WTC11 (cell line): Measurements from ENCODE around the gene VAMP2. TPM values are rescaled to one million over a fixed set of nuclear protein-coding genes. Genes with fewer than 3 reads are reported as not detected.

Experiments
- ATAC-seq: fragments of 200-7000 bp; cut with Tn5 transposase; 2 replicates; pipeline ENCODE4 v1.10.0; 2021; ENCODE audit warnings: mild to moderate bottlenecking, moderate library complexity
- CTCF ChIA-PET: fragments of 300-600 bp; sonication (Branson Sonifier 250); formaldehyde crosslinking; loops from one replicate; lab custom pipeline; 2021; ENCODE audit warnings: antibody characterized with exemption; lab: Charles Lee
- POLR2A ChIA-PET: fragments of 350-600 bp; sonication (Branson Sonifier 250); formaldehyde crosslinking; loops from one replicate; lab custom pipeline; 2021; ENCODE audit warnings: antibody characterized with exemption; lab: Charles Lee
- DNase-seq: peaks from one replicate; pipeline ENCODE4 v3.0.0; 2021; ENCODE audit warnings: low spot score
- H3K27ac Mint-ChIP-seq: 2 replicates; pipeline ENCODE4 v1.8.0; 2021; ENCODE audit warnings: mixed read lengths
- H3K27me3 Mint-ChIP-seq: 2 replicates; pipeline ENCODE4 v1.8.0; 2021; ENCODE audit warnings: low read depth, mild to moderate bottlenecking, moderate library complexity, mixed read lengths
- H3K36me3 Mint-ChIP-seq: 2 replicates; pipeline ENCODE4 v1.8.0; 2021; ENCODE audit warnings: mixed read lengths
- H3K4me1 Mint-ChIP-seq: 2 replicates; pipeline ENCODE4 v1.8.0; 2022; ENCODE audit warnings: mixed read lengths
- H3K4me3 Mint-ChIP-seq: 2 replicates; pipeline ENCODE4 v1.8.0; 2021; ENCODE audit warnings: mild to moderate bottlenecking, moderate library complexity, mixed read lengths
- H3K9me3 Mint-ChIP-seq: 2 replicates; pipeline ENCODE4 v1.8.0; 2021; ENCODE audit warnings: mixed read lengths
- AFF4 ChIP-seq: sonication (generic); formaldehyde crosslinking; IDR thresholded peaks from 2 replicates; pipeline ENCODE4 v1.8.1; 2023; ENCODE audit warnings: mild to moderate bottlenecking, missing genetic modification reagents, borderline replicate concordance
- AR ChIP-seq: fragments of 250-450 bp; sonication (Bioruptor Pico); IDR thresholded peaks from 2 replicates; pipeline ENCODE4 v1.9.0; 2021; ENCODE audit warnings: mild to moderate bottlenecking
- ATF2 ChIP-seq: sonication (generic); formaldehyde crosslinking; IDR thresholded peaks from 2 replicates; pipeline ENCODE4 v1.8.1; 2022; ENCODE audit warnings: low read depth, missing genetic modification reagents, borderline replicate concordance
- ATF3 ChIP-seq: sonication (generic); formaldehyde crosslinking; conservative IDR thresholded peaks from 2 replicates; pipeline ENCODE4 v1.8.1; 2022; ENCODE audit warnings: mild to moderate bottlenecking, missing genetic modification reagents
- CDX4 ChIP-seq: fragments of 250-450 bp; sonication (Bioruptor Pico); IDR thresholded peaks from 2 replicates; pipeline ENCODE4 v1.9.0; 2021; ENCODE audit warnings: moderate library complexity, mild to moderate bottlenecking, inconsistent platforms, borderline replicate concordance
- E2F4 ChIP-seq: sonication (generic); formaldehyde crosslinking; IDR thresholded peaks from 2 replicates; pipeline ENCODE4 v1.8.1; 2022; ENCODE audit warnings: low read depth, mild to moderate bottlenecking, moderate library complexity, missing genetic modification reagents, borderline replicate concordance
- ELF4 ChIP-seq: sonication (generic); formaldehyde crosslinking; IDR thresholded peaks from 2 replicates; pipeline ENCODE4 v1.8.1; 2022; ENCODE audit warnings: low read depth, mild to moderate bottlenecking, moderate library complexity, missing genetic modification reagents
- EMX1 ChIP-seq: fragments of 250-450 bp; sonication (Bioruptor Pico); IDR thresholded peaks from 2 replicates; pipeline ENCODE4 v1.8.0; 2021; ENCODE audit warnings: mild to moderate bottlenecking
- GTF2I ChIP-seq: fragments of 250-450 bp; sonication (Bioruptor Pico); conservative IDR thresholded peaks from 2 replicates; pipeline ENCODE4 v1.4.0; 2021; ENCODE audit warnings: mild to moderate bottlenecking
- OVOL2 ChIP-seq: fragments of 250-450 bp; sonication (Bioruptor Pico); IDR thresholded peaks from 2 replicates; pipeline ENCODE4 v1.9.0; 2021; ENCODE audit warnings: mild to moderate bottlenecking, borderline replicate concordance
- RORB ChIP-seq: fragments of 250-450 bp; sonication (Bioruptor Pico); IDR thresholded peaks from 2 replicates; pipeline ENCODE4 v1.9.0; 2021; ENCODE audit warnings: mild to moderate bottlenecking
- SOX15 ChIP-seq: fragments of 250-450 bp; sonication (Bioruptor Pico); IDR thresholded peaks from 2 replicates; pipeline ENCODE4 v1.9.0; 2021; ENCODE audit warnings: mild to moderate bottlenecking
- SP1 ChIP-seq: sonication (generic); formaldehyde crosslinking; conservative IDR thresholded peaks from 2 replicates; pipeline ENCODE4 v1.8.1; 2022; ENCODE audit warnings: missing genetic modification reagents
- TEAD1 ChIP-seq: sonication (generic); formaldehyde crosslinking; IDR thresholded peaks from 2 replicates; pipeline ENCODE4 v1.8.0; 2022; ENCODE audit warnings: mild to moderate bottlenecking, missing genetic modification reagents
- TEAD4 ChIP-seq: sonication (generic); formaldehyde crosslinking; IDR thresholded peaks from 2 replicates; pipeline ENCODE4 v1.8.0; 2022; ENCODE audit warnings: mild to moderate bottlenecking, missing genetic modification reagents
- USF1 ChIP-seq: sonication (generic); formaldehyde crosslinking; IDR thresholded peaks from 2 replicates; pipeline ENCODE4 v1.8.0; 2022; ENCODE audit warnings: mild to moderate bottlenecking, missing genetic modification reagents
- ZBTB21 ChIP-seq: sonication (generic); formaldehyde crosslinking; IDR thresholded peaks from 2 replicates; pipeline ENCODE4 v1.8.1; 2023; ENCODE audit warnings: mild to moderate bottlenecking, missing genetic modification reagents, borderline replicate concordance
- ZNF396 ChIP-seq: fragments of 250-450 bp; sonication (Bioruptor Pico); IDR thresholded peaks from 2 replicates; pipeline ENCODE4 v1.8.0; 2021; ENCODE audit warnings: mild to moderate bottlenecking, moderate library complexity, borderline replicate concordance
- ZNF416 ChIP-seq: fragments of 250-450 bp; sonication (Bioruptor Pico); IDR thresholded peaks from 2 replicates; pipeline ENCODE4 v1.9.0; 2021; ENCODE audit warnings: mild to moderate bottlenecking, inconsistent platforms
- ZNF532 ChIP-seq: fragments of 250-450 bp; sonication (Bioruptor Pico); IDR thresholded peaks from 2 replicates; pipeline ENCODE4 v1.9.0; 2021; ENCODE audit warnings: mild to moderate bottlenecking, borderline replicate concordance
- total RNA-seq: library from RNA; stranded (reverse); gene quantifications from 3 replicates; pipeline ENCODE4 v1.2.3, GENCODE V29; 2021

VAMP2 gene
- total RNA-seq, 1 experiment from 2014 or later, result 27.4 TPM

- POLR2A ChIA-PET, result interaction anchor here (0.5 to 3.2 kb wide), 24 partner anchors 9 to 503 kb away, joined by 3 to 43 read pairs (median 4); partner anchors contain the start of genes BORCS6, CTC1, PER1 and SLC25A35
- CTCF ChIA-PET, result interaction anchor here (0.6 to 2.2 kb wide), 13 partner anchors 10 to 857 kb away, joined by 3 to 10 read pairs (median 5); partner anchors contain the start of genes ALOXE3 and BORCS6
- no peak for TF ChIP-seq ATF2 (CRISPR knock-in tag)
- TF ChIP-seq ATF3, result no peak
- TF ChIP-seq ZNF396 (CRISPR knock-in tag), result no peak
- TF ChIP-seq GTF2I (CRISPR knock-in tag), result no peak
- TF ChIP-seq USF1 (CRISPR knock-in tag), result 0 out of 2 replicates have a peak, but pooled peaks have one; percentile 68
- TF ChIP-seq E2F4, result peak; percentile 100
- TF ChIP-seq AR (CRISPR knock-in tag), result no peak
- TF ChIP-seq TEAD4 (CRISPR knock-in tag), result peak; percentile 39; the same call in 1 of the 2 replicates
- peak; percentile 85 for TF ChIP-seq TEAD1 (CRISPR knock-in tag)
- TF ChIP-seq SP1 (CRISPR knock-in tag), result peak; percentile 79
- TF ChIP-seq ZNF416 (CRISPR knock-in tag), result no peak
- peak; percentile 85; the same call in 1 of the 2 replicates for TF ChIP-seq ZBTB21 (CRISPR knock-in tag)
- TF ChIP-seq ELF4 (CRISPR knock-in tag), result no peak
- TF ChIP-seq ZNF532 (CRISPR knock-in tag), result no peak
- TF ChIP-seq OVOL2, result no peak
- TF ChIP-seq CDX4 (CRISPR knock-in tag), result no peak
- TF ChIP-seq AFF4 (CRISPR knock-in tag), result peak; percentile 89; the same call in 1 of the 2 replicates
- TF ChIP-seq SOX15 (CRISPR knock-in tag), result no peak
- TF ChIP-seq EMX1, result no peak
- TF ChIP-seq RORB (CRISPR knock-in tag), result no peak
Observed at GRCh38 chr17:8209907-8210760, 47.4 kb upstream of the VAMP2 start, which contains the start of gene AURKB. AURKB (minus strand) TSS chr17:8210575; CDS start chr17:8210224, 351 bp downstream.

More at GRCh38 chr17:8209907-8210760, 47.4 kb upstream of the VAMP2 start, which contains the start of gene AURKB:
- peaks cover 16% of the 10 kb centered on the region for H3K4me1 Mint-ChIP-seq
- H3K36me3 Mint-ChIP-seq, result peaks cover 28% of the 10 kb centered on the region
- H3K4me3 Mint-ChIP-seq, result peak within 1 kb of the TSS; percentile 89
- H3K27me3 Mint-ChIP-seq, result no peaks in the 10 kb centered on the region
- peak; percentile 95 for DNase-seq
- no peaks in the 10 kb centered on the region for H3K9me3 Mint-ChIP-seq
- ATAC-seq, result peak; percentile 91
- H3K27ac Mint-ChIP-seq, result peak within 1 kb of the TSS; percentile 96
